CD4-positive, alpha-beta memory T cell (primary cell): ENCODE data around the gene ZFR. TPM values are rescaled to one million over a fixed set of nuclear protein-coding genes. Genes with fewer than 3 reads are reported as not detected.

Source experiments
- CTCF ChIA-PET: fragments of 350-600 bp; sonication (Branson Sonifier 250); formaldehyde crosslinking; loops from one replicate; lab custom pipeline; 2021; ENCODE audit warnings: inconsistent platforms; ENCODE audit not compliant: partially characterized antibody; lab: Charles Lee
- POLR2A ChIA-PET: fragments of 350-600 bp; sonication (Branson Sonifier 250); formaldehyde crosslinking; loops from one replicate; lab custom pipeline; 2021; ENCODE audit not compliant: partially characterized antibody; lab: Charles Lee
- DNase-seq, 5 donors: peaks; one replicate each; pipeline versions ENCODE4 v3.0.0 to v3.0.0-alpha.2; 2020 to 2022; ENCODE audit warnings: mixed read lengths in 1 of 5
- H3K27ac ChIP-seq: one replicate; pipeline ENCODE4 v1.7.0; 2013; ENCODE audit warnings: low read depth, low read length
- H3K27me3 ChIP-seq: 2 replicates; pipeline ENCODE4 v1.7.0; 2013; ENCODE audit warnings: mild to moderate bottlenecking, low read length, moderate library complexity; ENCODE audit not compliant: insufficient read depth
- H3K36me3 ChIP-seq: 2 replicates; pipeline ENCODE4 v1.7.0; 2013; ENCODE audit warnings: mild to moderate bottlenecking, low read length, moderate library complexity; ENCODE audit not compliant: insufficient read depth
- H3K4me1 ChIP-seq: 2 replicates; pipeline ENCODE4 v1.7.0; 2013; ENCODE audit warnings: mild to moderate bottlenecking, low read length, moderate library complexity; ENCODE audit not compliant: insufficient read depth
- H3K4me3 ChIP-seq, 2 donors: one replicate each; pipeline ENCODE4 v1.7.0; 2013; ENCODE audit warnings: low read length in 2 of 2, mild to moderate bottlenecking in 1 of 2
- H3K9me3 ChIP-seq, 2 donors: one replicate each; pipeline ENCODE4 v1.7.0; 2013; ENCODE audit warnings: low read length in 2 of 2, control low read depth in 1 of 2; ENCODE audit not compliant: control insufficient read depth in 1 of 2
- H3K27ac Mint-ChIP-seq, 7 donors: one replicate each; pipeline ENCODE4 v1.8.0; 2020 to 2021; ENCODE audit warnings: mixed read lengths in 7 of 7, mild to moderate bottlenecking in 6 of 7, inconsistent platforms in 3 of 7, moderate library complexity in 3 of 7
- H3K27me3 Mint-ChIP-seq, 2 donors: one replicate each; pipeline ENCODE4 v1.8.0; 2020 to 2021; ENCODE audit warnings: mixed read lengths in 2 of 2
- H3K36me3 Mint-ChIP-seq, 2 donors: one replicate each; pipeline ENCODE4 v1.8.0; 2020 to 2021; ENCODE audit warnings: mixed read lengths in 2 of 2, inconsistent platforms in 1 of 2, mild to moderate bottlenecking in 1 of 2
- H3K4me1 Mint-ChIP-seq, 4 donors: one replicate each; pipeline ENCODE4 v1.8.0; 2020 to 2021; ENCODE audit warnings: mixed read lengths in 4 of 4, mild to moderate bottlenecking in 1 of 4
- H3K4me3 Mint-ChIP-seq, 8 donors: one replicate each; pipeline ENCODE4 v1.8.0; 2020 to 2021; ENCODE audit warnings: mixed read lengths in 8 of 8, mild to moderate bottlenecking in 7 of 8, moderate library complexity in 6 of 8, inconsistent platforms in 3 of 8
- H3K9me3 Mint-ChIP-seq, 8 donors: one replicate each; pipeline ENCODE4 v1.8.0; 2020 to 2021; ENCODE audit warnings: mixed read lengths in 8 of 8, mild to moderate bottlenecking in 5 of 8, inconsistent platforms in 3 of 8, moderate library complexity in 1 of 8
- intact Hi-C: fragments of 100-400 bp; cut with micrococcal nuclease; formaldehyde crosslinking; loops from one replicate; pipeline ENCODE4 v1.15.1; 2023
- polyA plus RNA-seq, 2 donors: library from polyadenylated mRNA; unstranded; fragments of 300-500 nt; fragmentation: Illumina TruSeq; gene quantifications; one replicate each; pipeline ENCODE4 v1.2.3, GENCODE V29; 2021
- total RNA-seq, 2 experiments: library from RNA; stranded (reverse); gene quantifications; one replicate each; pipeline ENCODE4 v1.2.3, GENCODE V29; 2021

Gene ZFR
- total and polyA plus RNA-seq, 4 experiments from 2014 or later = 60.1 to 102 (median 72.3) TPM

- no peak for DNase-seq
- intact Hi-C loops = no loop called here
- no peak overlapping the region for H3K4me3 ChIP-seq
- Mint-ChIP-seq H3K27ac (peak overlapping the region in 1 of 7 donors; percentile 41), H3K4me3 (no peak overlapping the region), H3K27me3 (no peaks in the 10 kb centered on the region), H3K36me3 (peaks cover 22 to 47% of the 10 kb centered on the region in 2 donors), H3K9me3 (no peaks in the 10 kb centered on the region), H3K4me1 (peaks cover 0 to 1% (median 0%) of the 10 kb centered on the region in 4 donors)
- H3K27ac ChIP-seq = no peak overlapping the region
- H3K27me3 ChIP-seq = no peaks in the 10 kb centered on the region
- H3K4me1 ChIP-seq = no peaks in the 10 kb centered on the region
- no peaks in the 10 kb centered on the region for H3K9me3 ChIP-seq
- ChIA-PET POLR2A (no interaction called here), CTCF (no interaction called here)
- no peaks in the 10 kb centered on the region for H3K36me3 ChIP-seq
Measured at GRCh38 chr5:32355686-32356085, 88.9 kb downstream of the ZFR start.

GRCh38 chr5:32353420-32353819 lies 91.1 kb downstream of the ZFR start:
- Mint-ChIP-seq H3K27ac (peak overlapping the region in 2 of 7 donors; percentile 56 to 70), H3K27me3 (no peaks in the 10 kb centered on the region), H3K4me1 (peaks cover 0 to 1% (median 0%) of the 10 kb centered on the region in 4 donors), H3K4me3 (no peak overlapping the region), H3K9me3 (peaks cover 0 to 4% (median under 1%) of the 10 kb centered on the region in 8 donors), H3K36me3 (peaks cover 20 to 33% of the 10 kb centered on the region in 2 donors)
- intact Hi-C loops = no loop called here
- Histone ChIP-seq H3K36me3 (no peaks in the 10 kb centered on the region), H3K9me3 (no peaks in the 10 kb centered on the region), H3K27me3 (no peaks in the 10 kb centered on the region), H3K4me3 (no peak overlapping the region), H3K27ac (no peak overlapping the region), H3K4me1 (no peaks in the 10 kb centered on the region)
- ChIA-PET POLR2A (no interaction called here), CTCF (interaction anchor here (0.6 kb wide), 1 partner anchor 311 kb away, joined by 4 read pairs; no protein-coding TSS in a partner anchor)
- DNase-seq = no peak

DNA sequence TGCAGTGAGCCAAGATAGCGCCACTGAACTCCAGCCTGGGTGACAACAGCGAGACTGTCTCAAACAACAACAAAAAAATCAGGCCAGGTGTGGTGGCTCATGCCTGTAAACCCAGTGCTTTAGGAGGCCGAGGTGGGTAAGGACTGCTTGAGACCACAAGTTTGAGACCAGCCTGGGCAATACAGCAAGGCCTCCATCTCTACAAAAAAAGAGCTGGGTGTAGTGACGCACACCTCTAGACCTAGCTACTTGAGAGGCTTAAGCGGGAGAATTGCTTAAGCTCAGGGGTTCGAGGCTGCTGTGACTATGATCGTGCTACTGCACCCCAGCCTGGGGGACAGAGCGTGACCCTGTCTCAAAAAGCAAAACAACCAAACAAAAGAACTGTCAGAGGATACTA lies 91.9 kb downstream of the ZFR start:
- DNase-seq = no peak
- Histone ChIP-seq H3K27me3 (no peaks in the 10 kb centered on the region), H3K4me1 (no peaks in the 10 kb centered on the region), H3K27ac (no peak overlapping the region), H3K36me3 (no peaks in the 10 kb centered on the region), H3K4me3 (no peak overlapping the region), H3K9me3 (no peaks in the 10 kb centered on the region)
- Mint-ChIP-seq H3K4me1 (peaks cover 0 to 1% (median 0%) of the 10 kb centered on the region in 4 donors), H3K36me3 (peaks cover 18 to 32% of the 10 kb centered on the region in 2 donors), H3K27ac (no peak overlapping the region), H3K9me3 (peaks cover 0 to 10% (median 3%) of the 10 kb centered on the region in 8 donors), H3K4me3 (no peak overlapping the region), H3K27me3 (no peaks in the 10 kb centered on the region)
- POLR2A ChIA-PET = no interaction called here
- intact Hi-C loops = no loop called here
- CTCF ChIA-PET = no interaction called here

DNA sequence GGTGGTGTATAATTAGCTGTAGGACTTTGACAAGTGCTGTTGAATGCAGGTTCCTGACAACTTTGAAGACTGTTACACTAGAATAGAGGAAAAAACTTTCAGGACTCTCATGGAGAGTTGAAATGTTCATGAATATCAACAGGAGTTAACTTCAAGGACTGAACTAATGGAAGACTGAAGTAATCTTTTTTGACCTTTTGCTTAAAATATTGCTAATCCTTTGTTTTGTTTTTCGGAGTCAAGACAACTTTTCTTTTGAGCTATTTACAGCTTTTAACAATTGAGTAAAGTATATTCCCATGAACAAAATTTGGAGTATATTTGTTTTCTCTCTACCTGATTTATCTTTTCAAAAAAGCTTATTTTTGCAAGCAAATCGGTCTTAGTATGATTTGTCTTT lies 97.7 kb downstream of the ZFR start:
- CTCF ChIA-PET = interaction anchor here (4.7 kb wide), 1 partner anchor 17 kb away, joined by 21 read pairs; no protein-coding TSS in a partner anchor
- Histone ChIP-seq H3K4me1 (no peaks in the 10 kb centered on the region), H3K36me3 (no peaks in the 10 kb centered on the region), H3K27me3 (no peaks in the 10 kb centered on the region), H3K27ac (no peak overlapping the region), H3K9me3 (no peaks in the 10 kb centered on the region), H3K4me3 (no peak overlapping the region)
- DNase-seq = no peak
- intact Hi-C loops = no loop called here
- H3K9me3 Mint-ChIP-seq = peaks cover 0 to 23% (median 13%) of the 10 kb centered on the region in 8 donors
- peaks cover 4 to 5% of the 10 kb centered on the region in 2 donors for H3K36me3 Mint-ChIP-seq
- POLR2A ChIA-PET = no interaction called here
- H3K4me1 Mint-ChIP-seq = no peaks in the 10 kb centered on the region
- H3K27me3 Mint-ChIP-seq = no peaks in the 10 kb centered on the region
- no peak overlapping the region for H3K27ac Mint-ChIP-seq
- no peak overlapping the region for H3K4me3 Mint-ChIP-seq

DNA sequence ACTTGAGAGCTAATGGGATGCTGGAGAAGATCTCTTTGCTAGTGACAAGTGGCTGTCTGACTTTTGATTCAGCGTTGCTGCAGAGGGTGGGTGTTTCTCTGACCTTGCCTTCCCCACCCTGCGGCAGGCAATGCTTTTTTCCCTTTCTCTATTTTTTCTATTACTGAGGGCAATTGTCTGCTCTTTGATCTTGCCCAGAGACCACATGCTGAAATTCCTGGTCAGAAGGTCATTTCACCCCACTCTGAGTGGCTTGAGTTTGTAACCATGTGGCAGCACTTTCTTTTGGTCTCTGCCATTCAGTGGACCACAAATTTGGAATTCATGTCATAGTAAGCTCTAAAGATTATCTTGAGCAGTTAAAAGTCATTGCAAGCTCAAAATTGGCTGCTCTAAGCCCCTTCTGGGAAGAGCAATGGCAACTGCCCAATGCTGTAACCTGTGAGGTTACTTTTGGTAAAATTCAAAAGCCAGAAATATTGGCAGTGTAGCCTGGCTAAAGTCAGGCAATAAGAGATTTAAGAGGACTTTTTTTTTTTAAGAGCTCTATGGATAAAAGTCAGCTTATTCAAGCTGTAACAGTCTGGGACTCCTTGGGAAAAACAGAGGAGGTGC lies 101.4 kb downstream of the ZFR start:
- Mint-ChIP-seq H3K4me3 (no peak overlapping the region), H3K4me1 (no peaks in the 10 kb centered on the region), H3K36me3 (peaks cover under 1 to 7% of the 10 kb centered on the region in 2 donors), H3K27me3 (no peaks in the 10 kb centered on the region), H3K9me3 (peaks cover under 1 to 51% (median 32%) of the 10 kb centered on the region in 8 donors), H3K27ac (no peak overlapping the region)
- intact Hi-C loops = no loop called here
- no peaks in the 10 kb centered on the region for H3K4me1 ChIP-seq
- H3K27me3 ChIP-seq = no peaks in the 10 kb centered on the region
- POLR2A ChIA-PET = no interaction called here
- H3K36me3 ChIP-seq = no peaks in the 10 kb centered on the region
- CTCF ChIA-PET = interaction anchor here (0.7 kb wide), 1 partner anchor 15 kb away, joined by 3 read pairs; no protein-coding TSS in a partner anchor
- DNase-seq = no peak
- H3K4me3 ChIP-seq = no peak overlapping the region
- H3K27ac ChIP-seq = no peak overlapping the region
- H3K9me3 ChIP-seq = no peaks in the 10 kb centered on the region

DNA sequence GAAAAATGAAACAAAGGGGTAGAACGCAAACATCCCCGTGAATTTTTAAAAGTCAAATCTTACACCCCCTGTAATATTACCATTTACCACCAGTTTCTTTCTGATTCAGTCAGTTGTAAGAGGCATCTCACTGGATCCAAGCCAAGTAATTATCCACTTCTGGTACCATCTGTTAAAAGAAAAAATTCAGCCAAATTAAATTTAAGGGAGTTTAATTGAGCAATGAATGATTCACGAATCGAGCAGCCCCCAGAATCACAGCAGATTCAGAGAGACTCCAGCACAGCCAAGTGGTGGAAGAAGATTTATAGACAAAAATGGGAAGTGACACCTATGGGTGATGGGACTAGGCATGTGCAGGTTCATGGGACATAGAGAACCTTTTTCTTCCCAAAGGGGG lies 101.9 kb downstream of the ZFR start:
- Histone ChIP-seq H3K4me3 (no peak overlapping the region), H3K27ac (no peak overlapping the region), H3K9me3 (no peaks in the 10 kb centered on the region), H3K36me3 (no peaks in the 10 kb centered on the region), H3K27me3 (no peaks in the 10 kb centered on the region), H3K4me1 (no peaks in the 10 kb centered on the region)
- Mint-ChIP-seq H3K4me3 (no peak overlapping the region), H3K4me1 (no peaks in the 10 kb centered on the region), H3K27me3 (no peaks in the 10 kb centered on the region), H3K36me3 (peaks cover 3 to 10% of the 10 kb centered on the region in 2 donors), H3K27ac (no peak overlapping the region), H3K9me3 (peaks cover 2 to 49% (median 32%) of the 10 kb centered on the region in 8 donors)
- POLR2A ChIA-PET = no interaction called here
- intact Hi-C loops = no loop called here
- CTCF ChIA-PET = no interaction called here
- no peak for DNase-seq

DNA sequence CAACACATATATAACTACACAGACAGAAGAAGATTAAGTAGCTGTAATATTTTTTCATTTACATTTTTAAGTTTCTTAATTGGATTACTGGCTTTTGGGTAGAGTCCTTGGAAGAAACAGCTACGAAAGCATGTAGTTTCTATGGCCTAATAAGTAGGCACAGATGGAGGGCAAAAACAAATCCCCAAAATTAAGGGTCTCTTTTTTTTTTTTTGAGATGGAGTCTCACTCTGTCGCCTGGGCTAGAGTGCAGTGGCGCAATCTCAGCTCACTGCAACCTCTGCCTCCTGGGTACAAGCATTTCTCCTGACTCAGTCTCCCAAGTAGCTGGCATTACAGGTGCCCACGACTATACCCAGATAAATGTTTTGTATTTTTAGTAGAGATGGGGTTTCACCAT lies 104.7 kb downstream of the ZFR start:
- intact Hi-C loops = no loop called here
- Mint-ChIP-seq H3K9me3 (peaks cover 2 to 38% (median 25%) of the 10 kb centered on the region in 8 donors), H3K27ac (no peak overlapping the region), H3K4me1 (no peaks in the 10 kb centered on the region), H3K4me3 (no peak overlapping the region), H3K27me3 (no peaks in the 10 kb centered on the region), H3K36me3 (peaks cover 3 to 10% of the 10 kb centered on the region in 2 donors)
- Histone ChIP-seq H3K36me3 (no peaks in the 10 kb centered on the region), H3K4me3 (no peak overlapping the region), H3K27ac (no peak overlapping the region), H3K4me1 (no peaks in the 10 kb centered on the region), H3K27me3 (no peaks in the 10 kb centered on the region), H3K9me3 (no peaks in the 10 kb centered on the region)
- POLR2A ChIA-PET = interaction anchor here (1.1 kb wide), 1 partner anchor 28 kb away, joined by 4 read pairs; the partner anchor contains the start of gene MTMR12
- CTCF ChIA-PET = interaction anchor here (0.9 to 3.2 kb wide), 3 partner anchors 11 to 110 kb away, joined by 3 to 19 read pairs (median 3); no protein-coding TSS in a partner anchor
- no peak for DNase-seq
